IMR-90 (cell line): ENCODE data around the gene TRAPPC8.

Experiments used
- BHLHE40 ChIP-seq: fragments of 150-350 bp; IDR thresholded peaks from 2 replicates; pipeline ENCODE4 v1.6.1; 2016; ENCODE audit warnings: mild to moderate bottlenecking, low read depth, low read length
- CEBPB ChIP-seq: IDR thresholded peaks from 2 replicates; pipeline ENCODE4 v1.6.1; 2012; ENCODE audit warnings: low read depth, low read length, improper control_type of control experiment
- CTCF ChIP-seq: conservative IDR thresholded peaks from 2 replicates; pipeline ENCODE4 v1.5.1; 2012; ENCODE audit warnings: mild to moderate bottlenecking, low read depth, low read length, improper control_type of control experiment
- MXI1 ChIP-seq: IDR thresholded peaks from 2 replicates; pipeline ENCODE4 v1.6.1; 2012; ENCODE audit warnings: low read depth, mild to moderate bottlenecking, low read length, moderate library complexity, borderline replicate concordance
- NFE2L2 ChIP-seq: fragments of 150-350 bp; IDR thresholded peaks from 2 replicates; pipeline ENCODE4 v1.6.1; 2016; ENCODE audit warnings: low read depth, mild to moderate bottlenecking, low read length
- POLR2A ChIP-seq: IDR thresholded peaks from 2 replicates; pipeline ENCODE4 v1.6.1; 2012; ENCODE audit warnings: mild to moderate bottlenecking, low read depth, low read length
- RAD21 ChIP-seq: IDR thresholded peaks from 2 replicates; pipeline ENCODE4 v1.6.1; 2012; ENCODE audit warnings: low read length, improper control_type of control experiment
- RCOR1 ChIP-seq: IDR thresholded peaks from 2 replicates; pipeline ENCODE4 v1.6.1; 2012; ENCODE audit warnings: mild to moderate bottlenecking, low read length, improper control_type of control experiment; ENCODE audit not compliant: insufficient replicate concordance
- RFX5 ChIP-seq: IDR thresholded peaks from 2 replicates; pipeline ENCODE4 v1.8.0; 2012; ENCODE audit warnings: low read depth, mild to moderate bottlenecking, low read length, moderate library complexity
- SMC3 ChIP-seq: fragments of 150-350 bp; IDR thresholded peaks from 2 replicates; pipeline ENCODE4 v1.6.1; 2016; ENCODE audit warnings: low read depth, mild to moderate bottlenecking, antibody characterized with exemption, low read length, moderate library complexity
- USF2 ChIP-seq: fragments of 150-350 bp; IDR thresholded peaks from 2 replicates; pipeline ENCODE4 v1.6.1; 2017; ENCODE audit warnings: mild to moderate bottlenecking, antibody characterized with exemption, low read length, low read depth

- TF ChIP-seq CTCF (no peak), BHLHE40 (no peak), POLR2A (no peak), USF2 (no peak), SMC3 (no peak), RCOR1 (no peak), MXI1 (no peak), RAD21 (no peak), RFX5 (no peak), NFE2L2 (no peak), CEBPB (no peak)
Observed at GRCh38 chr18:31877900-31878299, 65.0 kb downstream of the TRAPPC8 start.
